ENCODE data around the gene EGLN2. TPM values are rescaled to one million over a fixed set of nuclear protein-coding genes. Genes with fewer than 3 reads are reported as not detected.
A peak's percentile ranks its signal among the peaks of the same experiment; 100 is the strongest.
"Not testable (repeated sequence)": the region's sequence is repeated elsewhere in the genome, so short reads cannot be mapped to it uniquely, and the experiment has no call there.

EGLN2 gene
- total RNA-seq, 1 donor from 2014 or later: 83.4 TPM

DNA sequence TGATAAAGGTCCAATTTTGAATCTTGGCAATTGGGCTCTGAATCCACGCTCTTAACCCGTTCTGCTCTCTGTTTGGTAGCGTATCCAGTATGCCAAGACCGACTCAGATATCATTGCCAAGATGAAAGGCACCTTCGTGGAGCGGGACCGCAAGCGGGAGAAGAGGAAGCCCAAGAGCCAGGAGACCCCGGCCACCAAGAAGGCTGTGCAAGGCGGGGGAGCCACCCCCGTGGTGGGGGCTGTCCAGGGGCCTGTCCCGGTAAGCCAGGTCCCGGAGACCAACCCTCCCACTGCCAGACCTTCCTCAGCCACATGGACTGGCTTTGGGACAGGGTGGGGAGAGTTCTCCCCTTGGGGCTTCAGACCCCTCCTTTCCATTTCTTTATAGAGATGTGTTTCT lies 39.6 kb upstream of the EGLN2 start:
- H3K4me3 Mint-ChIP-seq: no peak overlapping the region
- H3K36me3 Mint-ChIP-seq: peaks cover 32% of the 10 kb centered on the region
- no peak for DNase-seq (ENCODE audit: extremely low spot score, unreplicated experiment)
- TF ChIP-seq, protein P1, sequence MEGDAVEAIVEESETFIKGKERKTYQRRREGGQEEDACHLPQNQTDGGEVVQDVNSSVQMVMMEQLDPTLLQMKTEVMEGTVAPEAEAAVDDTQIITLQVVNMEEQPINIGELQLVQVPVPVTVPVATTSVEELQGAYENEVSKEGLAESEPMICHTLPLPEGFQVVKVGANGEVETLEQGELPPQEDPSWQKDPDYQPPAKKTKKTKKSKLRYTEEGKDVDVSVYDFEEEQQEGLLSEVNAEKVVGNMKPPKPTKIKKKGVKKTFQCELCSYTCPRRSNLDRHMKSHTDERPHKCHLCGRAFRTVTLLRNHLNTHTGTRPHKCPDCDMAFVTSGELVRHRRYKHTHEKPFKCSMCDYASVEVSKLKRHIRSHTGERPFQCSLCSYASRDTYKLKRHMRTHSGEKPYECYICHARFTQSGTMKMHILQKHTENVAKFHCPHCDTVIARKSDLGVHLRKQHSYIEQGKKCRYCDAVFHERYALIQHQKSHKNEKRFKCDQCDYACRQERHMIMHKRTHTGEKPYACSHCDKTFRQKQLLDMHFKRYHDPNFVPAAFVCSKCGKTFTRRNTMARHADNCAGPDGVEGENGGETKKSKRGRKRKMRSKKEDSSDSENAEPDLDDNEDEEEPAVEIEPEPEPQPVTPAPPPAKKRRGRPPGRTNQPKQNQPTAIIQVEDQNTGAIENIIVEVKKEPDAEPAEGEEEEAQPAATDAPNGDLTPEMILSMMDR (conservative IDR thresholded peaks at IDR 0.05): no peak
- H3K4me1 Mint-ChIP-seq (ENCODE audit: unreplicated experiment): peaks cover 12% of the 10 kb centered on the region
- H3K27ac Mint-ChIP-seq: no peak overlapping the region
- H3K27me3 Mint-ChIP-seq: no peaks in the 10 kb centered on the region
- no peaks in the 10 kb centered on the region for H3K9me3 Mint-ChIP-seq

DNA sequence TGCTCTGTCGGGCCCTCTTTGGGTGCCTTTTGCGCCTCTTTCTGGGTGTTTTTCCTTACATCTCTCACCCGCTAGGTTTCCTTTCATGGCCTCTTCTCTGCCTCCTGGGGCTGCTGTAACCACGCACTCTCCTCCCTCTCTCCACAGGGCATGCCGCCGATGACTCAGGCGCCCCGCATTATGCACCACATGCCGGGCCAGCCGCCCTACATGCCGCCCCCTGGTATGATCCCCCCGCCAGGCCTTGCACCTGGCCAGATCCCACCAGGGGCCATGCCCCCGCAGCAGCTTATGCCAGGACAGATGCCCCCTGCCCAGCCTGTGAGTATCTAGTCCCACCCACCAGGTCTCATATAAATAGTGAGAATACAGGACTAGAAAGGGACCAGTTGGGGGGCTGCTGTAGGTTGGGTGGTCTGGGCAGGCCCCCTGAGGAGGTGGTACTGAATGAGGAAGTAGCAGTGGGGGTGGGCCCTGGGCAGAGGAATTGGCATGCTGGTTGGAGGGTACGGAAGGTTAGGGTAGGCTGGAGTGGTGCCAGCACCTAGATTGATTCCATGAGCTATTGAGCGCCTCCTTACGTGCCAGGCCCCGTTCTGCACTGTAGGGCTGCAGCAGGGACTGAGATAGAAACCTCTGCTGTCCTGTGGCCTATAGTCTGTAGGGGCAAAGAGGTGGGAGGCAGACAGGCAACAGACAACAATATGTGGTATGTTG lies 36.1 kb upstream of the EGLN2 start:
- no peaks in the 10 kb centered on the region for H3K27me3 Mint-ChIP-seq
- peaks cover 21% of the 10 kb centered on the region for H3K36me3 Mint-ChIP-seq
- TF ChIP-seq, protein P1 (conservative IDR thresholded peaks at IDR 0.05): no peak
- DNase-seq (ENCODE audit: extremely low spot score, unreplicated experiment): no peak
- H3K4me1 Mint-ChIP-seq (ENCODE audit: unreplicated experiment): no peaks in the 10 kb centered on the region
- H3K4me3 Mint-ChIP-seq: no peak overlapping the region
- no peaks in the 10 kb centered on the region for H3K9me3 Mint-ChIP-seq
- H3K27ac Mint-ChIP-seq: peak overlapping the region; percentile 22

- H3K27me3 Mint-ChIP-seq: no peaks in the 10 kb centered on the region
- TF ChIP-seq, protein P1 (conservative IDR thresholded peaks at IDR 0.05): no peak
- H3K9me3 Mint-ChIP-seq: no peaks in the 10 kb centered on the region
- H3K4me1 Mint-ChIP-seq (ENCODE audit: unreplicated experiment): no peaks in the 10 kb centered on the region
- no peak overlapping the region for H3K4me3 Mint-ChIP-seq
- H3K36me3 Mint-ChIP-seq: peaks cover 21% of the 10 kb centered on the region
- no peak overlapping the region for H3K27ac Mint-ChIP-seq
- no peak for DNase-seq (ENCODE audit: extremely low spot score, unreplicated experiment)
These were observed 35.5 kb upstream of the EGLN2 start for GRCh38 chr19:40763526-40763925.

GRCh38 chr19:40763963-40764362 lies 35.0 kb upstream of the EGLN2 start:
- no peak overlapping the region for H3K27ac Mint-ChIP-seq
- no peak overlapping the region for H3K4me3 Mint-ChIP-seq
- TF ChIP-seq, protein P1 (conservative IDR thresholded peaks at IDR 0.05): no peak
- H3K4me1 Mint-ChIP-seq (ENCODE audit: unreplicated experiment): no peaks in the 10 kb centered on the region
- DNase-seq (ENCODE audit: extremely low spot score, unreplicated experiment): no peak
- no peaks in the 10 kb centered on the region for H3K9me3 Mint-ChIP-seq
- peaks cover 25% of the 10 kb centered on the region for H3K36me3 Mint-ChIP-seq
- no peaks in the 10 kb centered on the region for H3K27me3 Mint-ChIP-seq

DNA sequence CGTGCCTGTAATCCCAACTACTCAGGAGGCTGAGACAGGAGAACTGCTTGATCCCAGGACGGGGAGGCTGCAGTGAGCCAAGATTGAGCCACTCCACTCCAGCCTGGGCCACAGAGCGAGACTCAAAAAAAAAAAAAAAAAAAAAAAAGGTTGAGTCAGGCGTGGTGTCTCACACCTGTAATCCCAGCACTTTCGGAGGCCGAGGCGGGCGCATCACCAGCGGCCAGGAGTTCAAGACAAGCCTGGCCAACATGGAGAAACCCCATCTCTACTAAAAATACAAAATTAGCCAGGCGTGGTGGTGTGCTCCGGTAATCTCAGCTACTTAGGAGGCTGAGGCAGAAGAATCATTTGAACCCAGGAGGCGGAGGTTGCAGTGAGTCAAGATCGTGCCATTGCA lies 32.6 kb upstream of the EGLN2 start:
- not testable (repeated sequence) for H3K4me3 Mint-ChIP-seq; H3K27ac Mint-ChIP-seq; H3K27me3 Mint-ChIP-seq; H3K4me1 Mint-ChIP-seq (ENCODE audit: unreplicated experiment); DNase-seq (ENCODE audit: extremely low spot score, unreplicated experiment); H3K9me3 Mint-ChIP-seq
- H3K36me3 Mint-ChIP-seq: peaks cover 33% of the 10 kb centered on the region

- H3K27ac Mint-ChIP-seq: no peak overlapping the region
- no peaks in the 10 kb centered on the region for H3K27me3 Mint-ChIP-seq
- DNase-seq (ENCODE audit: extremely low spot score, unreplicated experiment): no peak
- no peaks in the 10 kb centered on the region for H3K4me1 Mint-ChIP-seq (ENCODE audit: unreplicated experiment)
- TF ChIP-seq, protein P1 (conservative IDR thresholded peaks at IDR 0.05): no peak
- no peak overlapping the region for H3K4me3 Mint-ChIP-seq
- H3K36me3 Mint-ChIP-seq: peaks cover 27% of the 10 kb centered on the region
- peaks cover 5% of the 10 kb centered on the region for H3K9me3 Mint-ChIP-seq
These were observed 30.1 kb upstream of the EGLN2 start for GRCh38 chr19:40768869-40769268.

GRCh38 chr19:40771101-40771862 lies 27.7 kb upstream of the EGLN2 start:
- H3K27me3 Mint-ChIP-seq; H3K4me3 Mint-ChIP-seq; DNase-seq (ENCODE audit: extremely low spot score, unreplicated experiment); H3K9me3 Mint-ChIP-seq; H3K4me1 Mint-ChIP-seq (ENCODE audit: unreplicated experiment): not testable (repeated sequence)
- Mint-ChIP-seq H3K27ac (peak overlapping the region; percentile 35), H3K36me3 (peaks cover 20% of the 10 kb centered on the region)

Data from type B pancreatic cell (in vitro differentiated cells).